ENCODE data around the gene WDR45B. TPM values are rescaled to one million over a fixed set of nuclear protein-coding genes. Genes with fewer than 3 reads are reported as not detected.
A peak's percentile ranks its signal among the peaks of the same experiment; 100 is the strongest.

Gene WDR45B
- total RNA-seq, 4 donors from 2014 or later: 68.8 to 90.0 (median 77.2) TPM

DNA sequence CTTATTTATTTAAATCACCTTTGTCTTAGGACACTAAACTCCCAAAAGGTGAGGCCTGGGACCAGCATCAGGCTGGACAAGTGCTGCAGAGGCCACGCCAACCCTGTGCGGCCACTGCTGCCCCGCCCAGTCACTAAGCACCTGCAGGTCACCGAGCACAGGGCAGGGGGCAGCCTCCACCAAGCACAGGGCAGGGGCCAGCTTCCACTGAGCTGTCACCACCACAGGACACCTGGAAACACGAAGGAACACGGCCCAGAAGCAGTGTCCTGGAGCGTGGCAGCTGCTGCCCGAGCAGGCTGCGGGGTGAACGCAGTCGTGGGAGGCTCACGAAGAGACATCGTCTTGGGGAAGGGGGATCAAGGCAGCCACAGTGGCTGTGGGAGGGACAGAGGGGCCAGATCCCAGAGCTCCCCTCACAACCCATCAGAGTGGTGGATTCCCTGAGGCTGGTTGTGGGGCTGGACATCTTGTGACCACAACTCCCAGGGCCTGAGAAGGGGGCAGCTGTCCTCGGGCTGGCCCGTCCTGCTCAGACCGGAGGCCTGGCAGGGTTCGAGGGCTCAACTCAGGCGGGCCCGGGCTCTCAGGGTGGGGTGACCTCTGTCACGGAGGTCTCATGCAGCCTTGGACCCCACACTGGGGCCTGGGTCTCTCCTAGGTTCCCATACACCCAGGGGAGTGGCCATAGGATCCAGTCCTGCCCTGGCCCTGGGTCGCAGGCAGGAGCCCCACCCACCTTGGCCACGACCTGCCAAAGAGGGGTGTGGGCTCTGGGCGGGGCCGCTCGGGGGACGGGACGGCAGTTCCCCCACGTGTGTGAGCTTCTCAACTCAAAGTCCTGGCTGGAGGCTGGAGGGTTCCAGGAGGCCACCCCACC, 31.6 kb upstream of the WDR45B start:
- no peak for DNase-seq
- Histone ChIP-seq H3K36me3 (no peaks in the 10 kb centered on the region), H3K4me1 (no peaks in the 10 kb centered on the region), H3K27me3 (no peaks in the 10 kb centered on the region), H3K27ac (no peak overlapping the region), H3K9me3 (no peaks in the 10 kb centered on the region), H3K4me3 (no peak overlapping the region)
- TF ChIP-seq, protein P1, sequence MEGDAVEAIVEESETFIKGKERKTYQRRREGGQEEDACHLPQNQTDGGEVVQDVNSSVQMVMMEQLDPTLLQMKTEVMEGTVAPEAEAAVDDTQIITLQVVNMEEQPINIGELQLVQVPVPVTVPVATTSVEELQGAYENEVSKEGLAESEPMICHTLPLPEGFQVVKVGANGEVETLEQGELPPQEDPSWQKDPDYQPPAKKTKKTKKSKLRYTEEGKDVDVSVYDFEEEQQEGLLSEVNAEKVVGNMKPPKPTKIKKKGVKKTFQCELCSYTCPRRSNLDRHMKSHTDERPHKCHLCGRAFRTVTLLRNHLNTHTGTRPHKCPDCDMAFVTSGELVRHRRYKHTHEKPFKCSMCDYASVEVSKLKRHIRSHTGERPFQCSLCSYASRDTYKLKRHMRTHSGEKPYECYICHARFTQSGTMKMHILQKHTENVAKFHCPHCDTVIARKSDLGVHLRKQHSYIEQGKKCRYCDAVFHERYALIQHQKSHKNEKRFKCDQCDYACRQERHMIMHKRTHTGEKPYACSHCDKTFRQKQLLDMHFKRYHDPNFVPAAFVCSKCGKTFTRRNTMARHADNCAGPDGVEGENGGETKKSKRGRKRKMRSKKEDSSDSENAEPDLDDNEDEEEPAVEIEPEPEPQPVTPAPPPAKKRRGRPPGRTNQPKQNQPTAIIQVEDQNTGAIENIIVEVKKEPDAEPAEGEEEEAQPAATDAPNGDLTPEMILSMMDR (IDR thresholded peaks at IDR 0.05): peak in 2 of 6 experiments; percentile 24 to 34
- no peak for TF ChIP-seq POLR2A (IDR thresholded peaks at IDR 0.05)

DNA sequence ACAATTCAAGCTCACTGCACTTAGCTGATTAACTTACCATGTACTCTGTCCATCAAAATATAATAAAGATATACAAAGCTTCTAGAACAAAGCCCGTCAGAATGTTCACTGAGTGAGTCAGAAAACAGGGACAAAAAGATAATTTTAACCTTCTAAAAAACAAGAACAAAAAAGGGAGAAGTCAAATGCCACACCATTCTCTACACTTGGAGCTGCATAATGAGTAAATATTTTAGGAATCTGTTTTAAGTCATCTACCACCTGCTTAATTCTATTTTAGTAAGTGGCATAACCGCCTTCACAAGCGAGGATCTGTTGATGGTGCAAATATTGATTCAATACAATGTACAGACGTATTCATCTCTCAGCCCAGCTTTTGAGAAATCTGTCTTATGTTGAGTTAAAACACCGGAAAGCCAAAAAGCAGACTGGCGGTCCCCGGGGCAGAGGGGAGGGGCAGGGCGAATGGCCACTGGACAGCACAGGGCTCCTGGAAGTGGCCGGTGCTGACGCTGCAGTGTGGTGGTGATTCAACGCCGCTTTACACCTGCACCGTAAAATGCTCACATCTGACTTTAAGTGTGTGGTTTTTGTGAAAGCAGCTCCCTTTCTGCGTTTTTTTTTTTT, 30.1 kb upstream of the WDR45B start:
- Histone ChIP-seq H3K4me1 (no peaks in the 10 kb centered on the region), H3K4me3 (no peak overlapping the region), H3K36me3 (no peaks in the 10 kb centered on the region), H3K9me3 (no peaks in the 10 kb centered on the region), H3K27me3 (no peaks in the 10 kb centered on the region), H3K27ac (no peak overlapping the region)
- no peak for DNase-seq
- TF ChIP-seq, protein P1 (IDR thresholded peaks at IDR 0.05): no peak
- no peak for TF ChIP-seq POLR2A (IDR thresholded peaks at IDR 0.05)

DNA sequence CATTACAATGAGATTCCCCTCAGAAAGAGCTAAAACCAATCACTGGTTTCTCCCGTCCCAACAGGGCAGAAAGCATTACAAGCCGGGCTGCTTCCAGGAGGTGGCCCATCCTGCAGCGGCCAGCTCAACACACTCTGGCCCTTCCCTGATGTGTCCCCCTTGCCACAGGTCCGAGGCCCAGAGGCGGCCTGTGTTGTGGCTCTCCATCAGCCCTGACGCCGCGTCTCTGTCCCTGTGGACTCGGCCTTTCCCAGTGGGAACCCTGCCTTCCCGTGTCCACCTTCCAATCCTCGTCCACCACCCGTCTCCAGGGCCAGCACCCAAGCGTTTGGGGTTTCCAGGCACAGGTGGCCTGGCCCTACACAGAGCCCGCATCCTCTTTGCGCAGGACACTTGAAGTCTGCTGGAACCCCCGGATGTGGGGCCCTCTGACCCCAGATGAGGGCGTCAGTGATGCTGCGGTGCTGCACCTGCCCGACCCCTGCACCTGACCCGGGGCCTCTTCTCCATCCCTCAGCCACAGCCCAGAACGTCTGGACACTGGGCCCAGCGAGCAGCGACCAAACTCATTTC, 29.2 kb upstream of the WDR45B start:
- H3K36me3 ChIP-seq: no peaks in the 10 kb centered on the region
- no peaks in the 10 kb centered on the region for H3K9me3 ChIP-seq
- no peaks in the 10 kb centered on the region for H3K4me1 ChIP-seq
- H3K27ac ChIP-seq: no peak overlapping the region
- no peaks in the 10 kb centered on the region for H3K27me3 ChIP-seq
- no peak overlapping the region for H3K4me3 ChIP-seq
- no peak for TF ChIP-seq POLR2A (IDR thresholded peaks at IDR 0.05)
- TF ChIP-seq, protein P1 (IDR thresholded peaks at IDR 0.05): no peak
- DNase-seq: no peak

- Histone ChIP-seq H3K36me3 (no peaks in the 10 kb centered on the region), H3K27ac (no peak overlapping the region), H3K4me3 (no peak overlapping the region), H3K9me3 (no peaks in the 10 kb centered on the region), H3K4me1 (no peaks in the 10 kb centered on the region), H3K27me3 (no peaks in the 10 kb centered on the region)
- DNase-seq: no peak
- TF ChIP-seq, protein P1 (IDR thresholded peaks at IDR 0.05): no peak
- no peak for TF ChIP-seq POLR2A (IDR thresholded peaks at IDR 0.05)
Measured at GRCh38 chr17:82675476-82676245, 27.4 kb upstream of the WDR45B start.

DNA sequence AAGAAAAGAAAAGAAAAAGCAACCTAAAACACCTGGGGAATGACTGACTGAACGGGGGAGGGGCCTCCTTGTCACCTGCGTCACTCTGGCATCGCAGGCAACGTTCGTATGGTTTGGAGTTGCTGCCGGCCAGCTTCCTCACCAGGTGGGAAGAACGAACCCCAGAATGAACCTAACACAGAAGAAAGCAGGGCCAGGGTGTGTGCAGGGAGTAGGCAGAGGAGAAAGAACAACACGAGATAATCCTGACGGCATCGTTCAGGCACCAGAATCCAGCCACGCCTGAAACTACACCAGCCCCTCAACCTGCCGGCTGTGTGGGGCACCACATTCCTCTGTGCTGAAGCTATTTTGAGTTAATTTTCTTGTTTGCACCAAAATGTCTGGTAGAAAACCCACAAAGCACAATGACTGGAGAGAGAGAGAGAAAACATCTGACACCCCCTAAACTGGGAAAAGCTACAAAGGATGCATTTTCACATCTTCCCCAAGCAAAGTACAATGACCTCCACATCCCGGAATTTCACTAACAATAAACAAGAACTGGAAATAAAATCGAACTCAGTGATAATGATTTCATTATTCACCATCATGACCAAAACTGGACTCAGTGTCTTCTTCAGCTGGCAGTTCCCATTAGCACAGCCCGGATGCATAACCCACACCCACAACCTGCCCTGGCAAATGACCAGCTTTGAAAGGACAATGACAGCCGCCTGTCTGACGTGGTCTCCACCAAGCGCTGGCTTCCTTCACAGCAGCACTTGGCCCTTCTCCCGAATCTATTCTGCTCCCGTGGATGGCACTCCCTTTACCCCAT, 26.6 kb upstream of the WDR45B start:
- DNase-seq: no peak

More for the DNA sequence above, 26.6 kb upstream of the WDR45B start:
- Histone ChIP-seq H3K4me1 (no peaks in the 10 kb centered on the region), H3K9me3 (no peaks in the 10 kb centered on the region), H3K27ac (no peak overlapping the region), H3K27me3 (no peaks in the 10 kb centered on the region), H3K36me3 (no peaks in the 10 kb centered on the region), H3K4me3 (no peak overlapping the region)
- TF ChIP-seq, protein P1 (IDR thresholded peaks at IDR 0.05): no peak
- no peak for TF ChIP-seq POLR2A (IDR thresholded peaks at IDR 0.05)

Data from Peyer's patch (tissue), 4 donors.